Germinal center (tissue), 1 donor: ENCODE data around the gene OR11A1.

Experiments used
- DNase-seq: peaks from one replicate; pipeline ENCODE4 v3.0.0; 2012; ENCODE audit warnings: mixed read lengths, low spot score

OR11A1 gene

GRCh38 chr6:29456971-29457370 lies at the start of gene OR11A1, which contains the start of gene OR2H1:
OR11A1 (minus strand) TSS chr6:29457071; CDS start chr6:29427641, 29,430 bp downstream.
OR2H1 (plus strand) TSS chr6:29457155; CDS start chr6:29461770, 4,615 bp downstream.
- no peak for DNase-seq

GRCh38 chr6:29506446-29507067 lies 49.7 kb upstream of the OR11A1 start:
- DNase-seq = no peak

DNA sequence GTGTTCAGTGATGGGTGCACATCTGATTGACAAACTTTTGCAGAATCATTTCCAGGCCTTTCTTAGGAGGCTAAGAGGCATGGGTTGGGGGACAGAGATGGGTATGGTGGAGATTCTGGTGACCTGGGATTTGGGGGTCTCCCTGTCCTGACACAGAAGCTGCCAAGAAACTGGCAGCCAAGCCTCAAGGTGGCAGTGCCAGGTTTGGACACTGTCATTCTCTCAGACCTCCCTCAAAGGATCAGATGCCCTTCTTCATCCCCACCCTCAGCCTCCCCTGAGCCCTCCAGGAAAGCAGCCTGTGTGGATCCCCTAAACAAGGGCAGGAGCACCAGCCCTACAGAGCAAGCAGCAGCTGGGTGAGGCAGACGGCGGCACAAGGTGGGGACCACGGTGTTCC lies 48.9 kb upstream of the OR11A1 start:
- DNase-seq = no peak

GRCh38 chr6:29504961-29505360 lies 48.1 kb upstream of the OR11A1 start:
- no peak for DNase-seq

GRCh38 chr6:29502597-29502996 lies 45.7 kb upstream of the OR11A1 start:
- DNase-seq = no peak

- no peak for DNase-seq
Measured at GRCh38 chr6:29502181-29502580, 45.3 kb upstream of the OR11A1 start.

DNA sequence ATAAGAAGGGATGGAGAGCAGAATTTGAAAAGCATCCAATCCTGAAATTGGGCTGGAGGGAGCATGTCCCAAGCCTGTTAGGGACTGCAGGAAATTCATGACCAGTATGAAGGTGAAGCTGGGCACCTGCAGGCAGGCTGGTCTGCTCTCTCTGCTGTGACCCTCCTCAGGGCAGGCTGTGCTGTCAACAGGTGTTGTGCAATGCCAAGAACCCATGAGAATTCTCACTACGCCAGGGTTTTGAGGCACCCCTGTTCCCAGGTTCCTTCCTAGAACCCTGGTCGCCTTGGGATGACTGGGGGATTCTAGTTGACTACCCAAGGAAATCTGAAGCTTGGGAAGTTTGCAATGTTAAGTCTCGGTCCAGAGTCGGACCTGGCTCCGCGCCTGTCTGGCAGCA lies 44.2 kb upstream of the OR11A1 start:
- no peak for DNase-seq

- no peak for DNase-seq
Measured at GRCh38 chr6:29500594-29500993, 43.7 kb upstream of the OR11A1 start.

DNA sequence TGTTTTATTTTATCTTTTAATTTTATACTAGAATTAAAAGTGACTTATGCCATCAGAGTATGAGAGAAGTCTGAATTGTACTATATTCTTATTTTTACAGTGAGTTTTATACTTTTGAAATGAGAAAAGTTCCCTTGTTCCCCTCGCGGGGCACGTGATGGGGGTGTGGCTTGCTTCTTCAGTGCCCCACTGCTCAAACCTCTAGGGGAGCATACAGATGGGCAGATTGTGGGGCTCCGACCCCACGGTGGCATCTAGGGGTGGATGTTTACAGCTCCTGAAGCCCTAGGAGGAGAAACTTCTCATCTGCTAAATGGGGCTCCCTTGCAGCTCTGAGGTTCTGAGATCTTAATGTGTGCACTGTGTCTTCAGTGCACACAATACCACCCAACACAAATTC lies 42.8 kb upstream of the OR11A1 start:
- no peak for DNase-seq

DNA sequence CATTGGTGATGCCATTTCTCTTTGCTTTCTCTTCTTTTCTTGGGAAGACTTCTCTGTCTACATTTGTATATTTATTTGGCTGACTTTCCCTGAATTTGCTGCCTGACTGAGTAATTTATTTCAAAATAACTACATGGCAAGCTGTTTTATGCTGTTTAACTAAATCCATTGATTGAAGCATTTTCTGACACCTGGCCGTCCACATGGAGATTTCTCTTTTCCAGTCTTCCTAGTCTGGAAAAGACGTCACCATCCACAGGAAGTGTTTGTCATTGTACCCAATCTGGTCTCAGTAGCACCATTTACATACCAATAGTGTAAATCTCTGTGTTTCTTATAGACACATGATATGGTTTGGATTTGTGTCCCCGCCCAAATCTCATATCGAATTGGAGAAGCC lies 40.1 kb upstream of the OR11A1 start:
- DNase-seq = no peak

GRCh38 chr6:29495571-29495970 lies 38.7 kb upstream of the OR11A1 start:
- DNase-seq = no peak

DNA sequence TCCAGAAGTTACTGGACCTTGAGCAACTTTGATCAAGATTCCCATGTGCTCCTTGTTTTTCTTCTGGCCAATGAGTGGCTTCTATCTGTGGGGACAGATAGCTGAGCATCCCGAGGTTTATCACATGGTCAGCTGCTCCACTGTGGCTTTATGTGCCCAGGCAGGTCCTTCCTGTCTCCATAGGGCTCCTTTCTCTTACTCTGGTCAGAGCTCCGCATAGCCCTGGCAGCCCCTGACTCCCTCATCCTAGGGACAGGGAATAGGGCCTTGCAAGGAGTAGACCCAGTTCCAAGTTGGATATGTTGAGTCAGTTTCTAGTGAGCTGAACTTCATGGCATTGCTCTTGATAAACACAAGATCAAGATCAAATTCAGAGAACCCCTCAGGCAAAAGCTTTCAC lies 37.3 kb upstream of the OR11A1 start:
- no peak for DNase-seq

- DNase-seq = no peak
Measured at GRCh38 chr6:29493261-29493660, 36.4 kb upstream of the OR11A1 start.

DNA sequence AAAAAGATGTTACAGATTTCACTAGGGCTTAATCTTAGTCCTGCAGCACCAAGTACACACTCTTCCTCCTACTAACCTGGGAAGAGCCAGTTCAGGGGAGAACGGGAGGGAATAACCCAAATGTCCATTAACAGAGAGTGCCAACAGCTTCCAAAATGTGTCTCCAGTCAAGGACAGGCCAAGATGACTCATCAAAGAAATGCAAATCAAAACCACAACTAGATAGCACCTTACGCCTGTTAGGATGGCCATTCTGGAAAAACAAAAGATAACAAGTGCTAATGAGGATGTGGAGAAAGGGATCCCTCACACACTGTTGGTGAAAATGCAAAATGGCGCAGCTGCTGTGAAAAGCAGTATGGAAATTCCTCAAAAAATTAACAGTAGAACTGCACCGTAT lies 34.7 kb upstream of the OR11A1 start:
- DNase-seq = no peak

- no peak for DNase-seq
Measured at GRCh38 chr6:29490552-29490951, 33.7 kb upstream of the OR11A1 start.

DNA sequence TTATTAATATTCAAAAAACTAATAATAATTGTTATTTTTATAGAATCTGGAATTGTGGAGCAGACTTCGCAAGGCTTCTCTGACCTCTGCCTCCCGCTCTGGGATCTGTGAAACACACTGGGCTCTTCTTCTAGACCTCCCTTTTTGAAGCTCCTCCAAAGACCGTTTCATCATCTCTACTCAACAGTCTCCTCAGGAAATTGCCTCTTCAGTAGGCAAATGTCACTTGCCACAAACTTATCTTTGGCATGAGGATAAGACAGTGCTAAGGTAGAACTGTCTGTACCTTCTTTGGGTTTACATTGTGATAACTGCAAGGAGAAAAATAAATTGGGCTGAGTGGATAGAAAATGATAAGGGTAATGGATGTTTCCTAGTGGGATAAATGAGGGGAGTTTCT lies 33.2 kb upstream of the OR11A1 start:
- DNase-seq = no peak

GRCh38 chr6:29489286-29489685 lies 32.4 kb upstream of the OR11A1 start:
- no peak for DNase-seq

GRCh38 chr6:29488874-29489273 lies 32.0 kb upstream of the OR11A1 start:
- no peak for DNase-seq

- no peak for DNase-seq
Measured at GRCh38 chr6:29487660-29488059, 30.8 kb upstream of the OR11A1 start, which contains the start of gene MAS1L. MAS1L (minus strand) TSS chr6:29487956; CDS start chr6:29487902, 54 bp downstream.

DNA sequence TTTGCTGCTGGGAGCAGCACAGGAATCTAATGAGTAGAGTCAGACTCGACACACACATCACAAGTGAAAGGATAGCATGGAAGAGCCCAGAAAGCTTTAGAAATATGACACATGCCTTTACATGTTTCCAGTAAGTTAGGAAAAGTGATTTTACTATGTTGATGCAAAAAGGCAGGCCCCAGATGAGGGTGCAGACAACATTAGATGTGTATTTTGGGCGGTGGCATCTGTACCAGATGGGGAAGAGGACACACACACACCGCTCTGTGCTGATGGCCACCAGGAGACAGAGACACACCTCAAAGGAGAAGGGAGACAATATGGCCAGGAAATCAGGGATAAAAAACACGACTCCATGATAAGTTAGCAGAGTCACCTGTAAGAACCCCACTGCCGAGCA lies 30.3 kb upstream of the OR11A1 start:
- DNase-seq = no peak

DNA sequence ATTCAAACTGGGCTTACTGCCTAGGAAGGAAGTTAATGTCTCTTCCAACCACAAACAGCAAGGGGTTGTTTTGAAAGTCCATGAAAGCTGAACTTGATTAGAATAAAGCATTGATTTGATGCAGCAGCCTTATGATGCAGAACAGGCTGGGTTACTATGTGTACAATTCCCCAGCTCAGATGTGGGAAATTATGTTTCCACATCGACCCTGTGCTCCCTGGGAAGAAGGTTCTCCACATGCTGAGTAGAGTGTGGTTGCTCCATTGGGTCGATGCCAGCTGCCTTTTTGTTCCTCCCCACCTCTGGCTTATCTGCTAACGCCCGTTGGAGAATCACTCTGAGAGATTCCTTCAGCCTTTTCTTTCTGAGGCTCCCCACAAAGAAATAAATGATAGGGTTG lies 29.7 kb upstream of the OR11A1 start:
- no peak for DNase-seq

DNA sequence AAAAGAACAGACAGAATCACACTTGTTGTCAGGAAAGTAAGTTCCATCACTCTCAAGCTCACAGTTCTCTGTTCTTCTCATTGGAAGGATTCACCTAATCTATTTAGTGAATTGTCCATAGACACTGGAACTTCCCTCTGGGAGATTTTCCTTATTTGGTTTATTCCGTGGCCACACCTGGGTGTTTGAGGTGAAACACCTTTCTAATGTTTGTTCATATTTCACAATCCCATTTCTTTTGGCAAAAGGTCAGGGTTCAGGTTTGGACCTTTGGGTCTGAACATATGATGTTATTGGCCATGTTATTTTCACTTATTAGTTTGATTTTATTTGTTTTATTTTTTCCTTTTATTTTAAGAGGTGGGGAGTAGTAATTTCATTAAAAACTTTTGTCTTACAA lies 26.9 kb upstream of the OR11A1 start:
- DNase-seq = no peak

GRCh38 chr6:29483186-29483585 lies 26.3 kb upstream of the OR11A1 start:
- DNase-seq = no peak

GRCh38 chr6:29479560-29479959 lies 22.7 kb upstream of the OR11A1 start:
- DNase-seq = no peak
